K562 (cell line): ENCODE data around the gene DHODH. TPM values are rescaled to one million over a fixed set of nuclear protein-coding genes. Genes with fewer than 3 reads are reported as not detected.
A peak's percentile ranks its signal among the peaks of the same experiment; 100 is the strongest.

Source experiments
- ATAC-seq: fragments of 200-7000 bp; cut with Tn5 transposase; 3 replicates; pipeline ENCODE4 v1.9.1; 2020; ENCODE audit warnings: moderate library complexity
- BruUV-seq: library from RNA; stranded (reverse); fragments of 400-500 nt; replicated peaks from 2 replicates; lab custom pipeline; 2021; lab: Mats Ljungman, UMichigan
- CTCF ChIA-PET: fragments of 300-600 bp; formaldehyde crosslinking; extraction: SDS; loops from one replicate; lab custom pipeline; 2021; ENCODE audit warnings: low intra/inter-chr PET ratio; lab: Yijun Ruan, JAX
- POLR2A ChIA-PET: fragments of 300-600, 350-650 bp; sonication (Branson Sonifier 250); formaldehyde crosslinking; extraction: SDS; loops from one replicate; lab custom pipeline; 2021; ENCODE audit warnings: antibody characterized with exemption, inconsistent platforms; lab: Yijun Ruan, JAX
- DNase-seq, 4 experiments: peaks; one replicate each; pipeline versions ENCODE4 v3.0.0 to v3.0.0-alpha.2; 2011 to 2018; ENCODE audit warnings: low spot score in 3 of 4, mixed read lengths in 3 of 4; ENCODE audit errors: extremely low read depth in 1 of 4
- FAIRE-seq: peaks from 2 replicates; lab custom pipeline; 2011; peaks lifted over from hg19 to GRCh38; lab: Jason Lieb, UNC
- H2AFZ ChIP-seq: 2 replicates; pipeline ENCODE4 v1.6.0; 2011; ENCODE audit warnings: low read depth, low read length, control low read depth, inconsistent platforms
- H3K27ac ChIP-seq: fragments of 200-600 bp; 3 replicates; pipeline ENCODE4 v1.8.0; 2011; ENCODE audit warnings: low read depth, mild to moderate bottlenecking, control low read depth, inconsistent platforms, low read length, moderate library complexity, mixed read lengths; ENCODE audit errors: extremely low read depth
- H3K27me3 ChIP-seq, 2 experiments: fragments of 300-600 bp in 1 of 2; 2 replicates in 1 of 2; 3 replicates in 1 of 2; pipeline versions ENCODE4 v1.6.0 to v1.8.0; 2011; ENCODE audit warnings: inconsistent platforms in 2 of 2, low read length in 2 of 2, mild to moderate bottlenecking in 1 of 2, mixed read lengths in 1 of 2, moderate library complexity in 1 of 2; ENCODE audit not compliant: control insufficient read depth in 2 of 2, insufficient read depth in 2 of 2
- H3K36me3 ChIP-seq: fragments of 300-600 bp; 3 replicates; pipeline ENCODE4 v1.8.0; 2011; ENCODE audit warnings: mild to moderate bottlenecking, low read length, inconsistent platforms; ENCODE audit not compliant: control insufficient read depth, insufficient read depth
- H3K4me1 ChIP-seq, 2 experiments: fragments of 200-600 bp in 1 of 2; replicated peaks in 1 of 2; 2 replicates in 1 of 2; 3 replicates in 1 of 2; pipeline versions ENCODE4 v1.5.1 to v1.8.0; 2011; ENCODE audit warnings: inconsistent platforms in 2 of 2, low read length in 2 of 2, mild to moderate bottlenecking in 1 of 2, mixed read lengths in 1 of 2, moderate library complexity in 1 of 2; ENCODE audit not compliant: control insufficient read depth in 2 of 2, insufficient read depth in 2 of 2
- H3K4me2 ChIP-seq: 2 replicates; pipeline ENCODE4 v1.6.1; 2011; ENCODE audit warnings: low read length, control low read depth, inconsistent platforms, mixed read lengths; ENCODE audit not compliant: insufficient read depth
- H3K4me3 ChIP-seq: fragments of 200-600 bp; sonication (generic), shearing (Covaris generic); 2 replicates; pipeline ENCODE4 v1.5.1; 2016; ENCODE audit warnings: control low read depth, inconsistent platforms
- H3K79me2 ChIP-seq: fragments of 200-600 bp; 3 replicates; pipeline ENCODE4 v1.8.0; 2011; ENCODE audit warnings: low read length, inconsistent platforms; ENCODE audit not compliant: control insufficient read depth, insufficient read depth
- H3K9ac ChIP-seq, 2 experiments: 2 replicates each; pipeline versions ENCODE4 v1.6.0 to v1.6.1; 2011; ENCODE audit warnings: low read depth in 2 of 2, low read length in 2 of 2, control low read depth in 1 of 2, inconsistent platforms in 1 of 2, mild to moderate bottlenecking in 1 of 2, mixed read lengths in 1 of 2; ENCODE audit not compliant: insufficient read depth in 1 of 2
- H3K9me1 ChIP-seq: one replicate; pipeline ENCODE4 v1.6.0; 2011; ENCODE audit warnings: inconsistent platforms, mild to moderate bottlenecking, low read length, moderate library complexity; ENCODE audit not compliant: control insufficient read depth, insufficient read depth
- H3K9me3 ChIP-seq: replicated peaks from 2 replicates; pipeline ENCODE4 v1.5.1; 2011; ENCODE audit warnings: low read depth, low read length, inconsistent platforms; ENCODE audit not compliant: control insufficient read depth, insufficient read depth
- H4K20me1 ChIP-seq: replicated peaks from 2 replicates; pipeline ENCODE4 v1.6.1; 2011; ENCODE audit warnings: low read length, inconsistent platforms, mixed read lengths; ENCODE audit not compliant: control insufficient read depth, insufficient read depth
- ASH1L ChIP-seq: fragments of 450-650 bp; IDR thresholded peaks from 2 replicates; pipeline ENCODE4 v1.6.1; 2018; ENCODE audit warnings: borderline replicate concordance, mild to moderate bottlenecking, low read depth; ENCODE audit not compliant: partially characterized antibody
- BRD4 ChIP-seq: fragments of 200-600 bp; sonication (generic); IDR thresholded peaks from 2 replicates; pipeline ENCODE4 v1.6.1; 2017; ENCODE audit warnings: inconsistent platforms
- CHD2 ChIP-seq: IDR thresholded peaks from 2 replicates; pipeline ENCODE4 v1.6.1; 2011; ENCODE audit warnings: low read depth, low read length
- HDAC8 ChIP-seq: fragments of 450-650 bp; IDR thresholded peaks from 2 replicates; pipeline ENCODE4 v1.6.1; 2016; ENCODE audit warnings: mild to moderate bottlenecking, missing genetic modification characterization, moderate library complexity, missing compliant biosample characterization
- HOMEZ ChIP-seq: fragments of 250-450 bp; sonication (Bioruptor Pico); IDR thresholded peaks from 2 replicates; pipeline ENCODE4 v1.4.0; 2020; ENCODE audit warnings: mild to moderate bottlenecking, moderate library complexity
- MECOM ChIP-seq: fragments of 250-450 bp; sonication (Bioruptor Pico); IDR thresholded peaks from 2 replicates; pipeline ENCODE4 v1.8.0; 2022; ENCODE audit warnings: inconsistent platforms
- NRF1 ChIP-seq, 2 experiments: fragments of 450-650 bp; IDR thresholded peaks in 1 of 2; conservative IDR thresholded peaks in 1 of 2; 2 replicates each; pipeline ENCODE4 v1.6.1; 2014; ENCODE audit warnings: mild to moderate bottlenecking in 2 of 2
- STAG1 ChIP-seq: sonication (generic); formaldehyde crosslinking; IDR thresholded peaks from 2 replicates; pipeline ENCODE4 v1.5.0; 2020; ENCODE audit warnings: missing genetic modification reagents, borderline replicate concordance
- ZNF778 ChIP-seq: fragments of 450-650 bp; formaldehyde crosslinking; IDR thresholded peaks from 2 replicates; pipeline ENCODE4 v1.4.0; 2020; ENCODE audit warnings: mild to moderate bottlenecking, moderate library complexity
- ZNF830 ChIP-seq: fragments of 250-450 bp; sonication (Bioruptor Pico); IDR thresholded peaks from 2 replicates; pipeline ENCODE4 v1.5.0; 2021; ENCODE audit warnings: mild to moderate bottlenecking
- WGBS: fragments of 100-300 bp; shearing (Covaris generic); methylation state at CpG from one replicate; pipeline ENCODE4 v1.1.6; 2016; ENCODE audit warnings: low coverage, mixed read lengths; ENCODE audit not compliant: insufficient coverage; ENCODE audit errors: missing lambda C conversion rate; 5-methylcytosine and 5-hydroxymethylcytosine counted together
- in situ Hi-C: fragments of 300-500 bp; cut with MboI; formaldehyde crosslinking; loops from 4 replicates; pipeline ENCODE4 v1.15.0; 2018; ENCODE audit warnings: inconsistent platforms, mixed read lengths
- intact Hi-C: fragments of 100-400 bp; cut with micrococcal nuclease; formaldehyde crosslinking; loops from 2 replicates; pipeline ENCODE4 v1.14.2; 2022
- polyA plus RNA-seq, 8 experiments: library from polyadenylated mRNA; depleted of rRNA in 4 of 8; stranded (reverse) in 5 of 8; unstranded in 3 of 8; fragments of >200 nt; fragmentation: Nextera tagmentation in 2 of 8; fragmentation: Illumina TruSeq in 1 of 8; extraction: Ambion mirVana in 2 of 8; extraction: Trizol in 1 of 8; gene quantifications; 2 replicates each; pipeline versions ENCODE4 v1.2.1 to v1.2.3, GENCODE V29; 2011 to 2014; ENCODE audit warnings: inconsistent platforms in 1 of 8, missing spikeins in 1 of 8
- total RNA-seq, 7 experiments: library from RNA; depleted of rRNA in 6 of 7; stranded (reverse); fragments of >200 nt in 6 of 7; fragmentation: Illumina TruSeq in 2 of 7; extraction: Trizol in 2 of 7; gene quantifications; 2 replicates each; pipeline versions ENCODE4 v1.2.1 to v1.2.3, GENCODE V29; 2011 to 2021; ENCODE audit warnings: low replicate concordance in 1 of 7
- TF ChIP-seq, protein P1 (sequence below): fragments of 450-650 bp; IDR thresholded peaks from 2 replicates; pipeline ENCODE4 v1.6.1; 2016; ENCODE audit warnings: low read depth
- TF ChIP-seq, protein P2 (sequence below), 2 experiments: IDR thresholded peaks; 2 replicates each; pipeline ENCODE4 v1.6.1; 2012; ENCODE audit warnings: improper control_type of control experiment in 2 of 2, low read depth in 2 of 2, low read length in 2 of 2, borderline replicate concordance in 1 of 2

DHODH gene
- total and polyA plus RNA-seq, 9 of the 15 experiments (the other 6 are each of a cell fraction or from before 2014, with no cell fraction given) = 4.3 to 19.9 (median 12.7) TPM

DNA sequence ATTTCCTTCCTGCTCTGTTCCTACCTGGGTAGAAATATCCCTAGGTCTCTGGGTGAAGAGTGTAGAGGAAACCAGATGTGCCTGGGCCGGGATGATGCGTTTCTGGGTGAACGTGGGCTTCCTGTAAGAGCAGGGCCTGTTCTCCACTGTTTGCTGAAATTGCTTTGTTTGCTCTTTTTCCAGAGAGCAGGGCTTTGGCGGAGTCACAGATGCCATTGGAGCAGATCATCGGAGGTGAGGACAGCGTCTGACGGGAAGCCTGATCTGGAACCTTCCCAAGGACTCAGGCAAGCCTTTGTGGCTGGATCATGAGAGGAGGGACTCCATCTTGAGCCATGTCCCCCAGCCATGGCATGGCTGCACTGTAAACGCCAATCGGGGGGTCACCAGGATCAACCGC is 15.4 kb downstream of the DHODH start:
- POLR2A ChIA-PET = no interaction called here
- FAIRE-seq (no peak), ATAC-seq (no peak), DNase-seq (no peak)
- Histone ChIP-seq H3K27ac (no peak overlapping the region), H2AFZ (no peak overlapping the region), H3K4me1 (no peaks in the 10 kb centered on the region; a peak in 1 of 5 replicates), H3K36me3 (peaks cover 63% of the 10 kb centered on the region), H3K9ac (no peak overlapping the region), H3K9me3 (no peaks in the 10 kb centered on the region), H4K20me1 (no peaks in the 10 kb centered on the region), H3K9me1 (no peaks in the 10 kb centered on the region), H3K79me2 (no peaks in the 10 kb centered on the region), H3K27me3 (no peaks in the 10 kb centered on the region), H3K4me3 (no peak overlapping the region), H3K4me2 (no peak overlapping the region)
- intact Hi-C loops (no loop called here), in situ Hi-C loops (no loop called here)
- WGBS = 85% methylated on average over 8 of the region's 10 CpGs
- TF ChIP-seq, protein P1, sequence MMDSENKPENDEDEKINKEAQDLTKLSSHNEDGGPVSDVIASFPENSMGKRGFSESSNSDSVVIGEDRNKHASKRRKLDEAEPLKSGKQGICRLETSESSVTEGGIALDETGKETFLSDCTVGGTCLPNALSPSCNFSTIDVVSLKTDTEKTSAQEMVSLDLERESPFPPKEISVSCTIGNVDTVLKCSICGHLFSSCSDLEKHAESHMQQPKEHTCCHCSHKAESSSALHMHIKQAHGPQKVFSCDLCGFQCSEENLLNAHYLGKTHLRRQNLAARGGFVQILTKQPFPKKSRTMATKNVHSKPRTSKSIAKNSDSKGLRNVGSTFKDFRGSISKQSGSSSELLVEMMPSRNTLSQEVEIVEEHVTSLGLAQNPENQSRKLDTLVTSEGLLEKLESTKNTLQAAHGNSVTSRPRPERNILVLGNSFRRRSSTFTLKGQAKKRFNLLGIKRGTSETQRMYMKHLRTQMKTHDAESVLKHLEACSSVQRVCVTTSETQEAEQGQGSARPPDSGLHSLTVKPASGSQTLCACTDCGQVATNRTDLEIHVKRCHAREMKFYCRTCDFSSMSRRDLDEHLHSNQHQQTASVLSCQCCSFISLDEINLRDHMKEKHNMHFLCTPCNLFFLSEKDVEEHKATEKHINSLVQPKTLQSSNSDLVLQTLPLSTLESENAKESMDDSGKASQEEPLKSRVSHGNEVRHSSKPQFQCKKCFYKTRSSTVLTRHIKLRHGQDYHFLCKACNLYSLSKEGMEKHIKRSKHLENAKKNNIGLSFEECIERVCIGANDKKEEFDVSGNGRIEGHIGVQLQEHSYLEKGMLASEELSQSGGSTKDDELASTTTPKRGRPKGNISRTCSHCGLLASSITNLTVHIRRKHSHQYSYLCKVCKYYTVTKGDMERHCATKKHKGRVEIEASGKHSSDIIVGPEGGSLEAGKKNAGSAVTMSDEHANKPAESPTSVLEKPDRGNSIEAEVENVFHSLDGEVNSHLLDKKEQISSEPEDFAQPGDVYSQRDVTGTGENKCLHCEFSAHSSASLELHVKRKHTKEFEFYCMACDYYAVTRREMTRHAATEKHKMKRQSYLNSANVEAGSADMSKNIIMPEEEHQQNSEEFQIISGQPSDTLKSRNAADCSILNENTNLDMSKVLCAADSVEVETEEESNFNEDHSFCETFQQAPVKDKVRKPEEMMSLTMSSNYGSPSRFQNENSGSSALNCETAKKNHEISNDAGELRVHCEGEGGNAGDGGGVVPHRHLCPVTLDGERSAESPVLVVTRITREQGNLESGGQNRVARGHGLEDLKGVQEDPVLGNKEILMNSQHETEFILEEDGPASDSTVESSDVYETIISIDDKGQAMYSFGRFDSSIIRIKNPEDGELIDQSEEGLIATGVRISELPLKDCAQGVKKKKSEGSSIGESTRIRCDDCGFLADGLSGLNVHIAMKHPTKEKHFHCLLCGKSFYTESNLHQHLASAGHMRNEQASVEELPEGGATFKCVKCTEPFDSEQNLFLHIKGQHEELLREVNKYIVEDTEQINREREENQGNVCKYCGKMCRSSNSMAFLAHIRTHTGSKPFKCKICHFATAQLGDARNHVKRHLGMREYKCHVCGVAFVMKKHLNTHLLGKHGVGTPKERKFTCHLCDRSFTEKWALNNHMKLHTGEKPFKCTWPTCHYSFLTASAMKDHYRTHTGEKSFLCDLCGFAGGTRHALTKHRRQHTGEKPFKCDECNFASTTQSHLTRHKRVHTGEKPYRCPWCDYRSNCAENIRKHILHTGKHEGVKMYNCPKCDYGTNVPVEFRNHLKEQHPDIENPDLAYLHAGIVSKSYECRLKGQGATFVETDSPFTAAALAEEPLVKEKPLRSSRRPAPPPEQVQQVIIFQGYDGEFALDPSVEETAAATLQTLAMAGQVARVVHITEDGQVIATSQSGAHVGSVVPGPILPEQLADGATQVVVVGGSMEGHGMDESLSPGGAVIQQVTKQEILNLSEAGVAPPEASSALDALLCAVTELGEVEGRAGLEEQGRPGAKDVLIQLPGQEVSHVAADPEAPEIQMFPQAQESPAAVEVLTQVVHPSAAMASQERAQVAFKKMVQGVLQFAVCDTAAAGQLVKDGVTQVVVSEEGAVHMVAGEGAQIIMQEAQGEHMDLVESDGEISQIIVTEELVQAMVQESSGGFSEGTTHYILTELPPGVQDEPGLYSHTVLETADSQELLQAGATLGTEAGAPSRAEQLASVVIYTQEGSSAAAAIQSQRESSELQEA = no peak
- no peak for TF ChIP-seq BRD4
- no peak for TF ChIP-seq STAG1 (CRISPR knock-in tag)
- no peak for TF ChIP-seq ASH1L
- no peak for TF ChIP-seq HOMEZ
- TF ChIP-seq CHD2 = no peak
- TF ChIP-seq ZNF778 (CRISPR knock-in tag) = no peak
- TF ChIP-seq MECOM = no peak
- TF ChIP-seq NRF1 (conservative IDR thresholded peaks at IDR 0.05 in 1 of 2, IDR thresholded peaks at IDR 0.05 in 1 of 2) = no peak
- TF ChIP-seq ZNF830 (CRISPR knock-in tag) = no peak
- TF ChIP-seq HDAC8 (tag) = no peak
- TF ChIP-seq, protein P2, sequence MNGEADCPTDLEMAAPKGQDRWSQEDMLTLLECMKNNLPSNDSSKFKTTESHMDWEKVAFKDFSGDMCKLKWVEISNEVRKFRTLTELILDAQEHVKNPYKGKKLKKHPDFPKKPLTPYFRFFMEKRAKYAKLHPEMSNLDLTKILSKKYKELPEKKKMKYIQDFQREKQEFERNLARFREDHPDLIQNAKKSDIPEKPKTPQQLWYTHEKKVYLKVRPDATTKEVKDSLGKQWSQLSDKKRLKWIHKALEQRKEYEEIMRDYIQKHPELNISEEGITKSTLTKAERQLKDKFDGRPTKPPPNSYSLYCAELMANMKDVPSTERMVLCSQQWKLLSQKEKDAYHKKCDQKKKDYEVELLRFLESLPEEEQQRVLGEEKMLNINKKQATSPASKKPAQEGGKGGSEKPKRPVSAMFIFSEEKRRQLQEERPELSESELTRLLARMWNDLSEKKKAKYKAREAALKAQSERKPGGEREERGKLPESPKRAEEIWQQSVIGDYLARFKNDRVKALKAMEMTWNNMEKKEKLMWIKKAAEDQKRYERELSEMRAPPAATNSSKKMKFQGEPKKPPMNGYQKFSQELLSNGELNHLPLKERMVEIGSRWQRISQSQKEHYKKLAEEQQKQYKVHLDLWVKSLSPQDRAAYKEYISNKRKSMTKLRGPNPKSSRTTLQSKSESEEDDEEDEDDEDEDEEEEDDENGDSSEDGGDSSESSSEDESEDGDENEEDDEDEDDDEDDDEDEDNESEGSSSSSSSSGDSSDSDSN (IDR thresholded peaks at IDR 0.05; ENCODE audit: borderline replicate concordance in 1 of 2, low read depth in 2 of 2, low read length in 2 of 2) = no peak
- BruUV-seq = TSS peak; percentile 29
- CTCF ChIA-PET = no interaction called here
